LNCaP clone FGC (cell line): ENCODE data around the gene UST.
A peak's percentile ranks its signal among the peaks of the same experiment; 100 is the strongest.
"Not testable (repeated sequence)": the region's sequence is repeated elsewhere in the genome, so short reads cannot be mapped to it uniquely, and the experiment has no call there.

ENCODE experiments used
- DNase-seq: peaks from one replicate; pipeline ENCODE4 v3.0.0-alpha.2; 2011; ENCODE audit warnings: low read depth
- H3K4me3 ChIP-seq: 2 replicates; pipeline ENCODE4 v1.5.1; 2011; ENCODE audit warnings: mild to moderate bottlenecking, low read depth, low read length, control low read depth
- TF ChIP-seq, protein P1 (sequence below): IDR thresholded peaks from 2 replicates; pipeline ENCODE4 v1.5.1; 2012; ENCODE audit warnings: mild to moderate bottlenecking; ENCODE audit not compliant: control insufficient read depth, insufficient read depth; ENCODE audit errors: extremely low read depth

The UST gene

DNA sequence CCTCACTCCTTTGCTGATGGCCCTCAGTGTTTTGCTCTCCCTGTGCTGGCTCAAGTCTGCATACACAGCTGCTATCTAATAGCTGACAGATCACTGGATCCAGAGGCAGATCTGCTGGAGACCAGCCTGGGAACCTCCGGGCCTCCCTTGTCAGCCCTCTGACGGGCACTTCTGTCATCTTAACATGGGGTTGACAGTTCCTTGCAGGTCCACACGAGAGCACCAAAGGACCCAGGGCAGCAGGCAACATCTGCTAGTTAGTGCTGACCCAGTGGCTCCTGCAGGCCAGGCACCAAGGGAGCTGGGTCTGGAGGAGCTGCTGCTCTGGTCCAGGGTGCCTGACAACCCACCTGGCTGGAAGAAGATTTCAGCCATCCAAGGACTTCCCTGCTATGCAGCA, 208.1 kb downstream of the UST start:
- TF ChIP-seq, protein P1, sequence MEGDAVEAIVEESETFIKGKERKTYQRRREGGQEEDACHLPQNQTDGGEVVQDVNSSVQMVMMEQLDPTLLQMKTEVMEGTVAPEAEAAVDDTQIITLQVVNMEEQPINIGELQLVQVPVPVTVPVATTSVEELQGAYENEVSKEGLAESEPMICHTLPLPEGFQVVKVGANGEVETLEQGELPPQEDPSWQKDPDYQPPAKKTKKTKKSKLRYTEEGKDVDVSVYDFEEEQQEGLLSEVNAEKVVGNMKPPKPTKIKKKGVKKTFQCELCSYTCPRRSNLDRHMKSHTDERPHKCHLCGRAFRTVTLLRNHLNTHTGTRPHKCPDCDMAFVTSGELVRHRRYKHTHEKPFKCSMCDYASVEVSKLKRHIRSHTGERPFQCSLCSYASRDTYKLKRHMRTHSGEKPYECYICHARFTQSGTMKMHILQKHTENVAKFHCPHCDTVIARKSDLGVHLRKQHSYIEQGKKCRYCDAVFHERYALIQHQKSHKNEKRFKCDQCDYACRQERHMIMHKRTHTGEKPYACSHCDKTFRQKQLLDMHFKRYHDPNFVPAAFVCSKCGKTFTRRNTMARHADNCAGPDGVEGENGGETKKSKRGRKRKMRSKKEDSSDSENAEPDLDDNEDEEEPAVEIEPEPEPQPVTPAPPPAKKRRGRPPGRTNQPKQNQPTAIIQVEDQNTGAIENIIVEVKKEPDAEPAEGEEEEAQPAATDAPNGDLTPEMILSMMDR, result 0 out of 2 replicates have a peak, but pooled peaks have one; percentile 2
- no peak overlapping the region for H3K4me3 ChIP-seq
- DNase-seq, result no peak

DNA sequence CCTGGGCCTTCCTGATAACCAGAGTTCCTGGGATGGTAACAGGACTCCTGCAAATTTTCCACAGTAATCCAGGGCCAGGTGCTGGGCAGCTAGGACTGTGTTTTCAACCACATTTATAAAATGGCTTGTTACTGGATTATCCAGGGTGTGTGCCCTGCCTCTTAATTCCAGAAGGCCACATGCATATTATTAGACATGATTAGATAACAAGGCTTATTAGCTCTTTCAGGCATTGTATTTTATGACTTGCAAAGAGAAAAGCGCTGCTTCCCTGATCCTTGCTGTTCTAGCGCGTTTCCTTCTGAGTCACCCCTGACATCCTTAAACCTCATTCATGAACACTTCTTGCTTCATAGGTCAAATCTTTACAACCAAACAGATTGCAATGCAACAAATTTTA, 208.6 kb downstream of the UST start:
- no peak for DNase-seq
- TF ChIP-seq, protein P1, result no peak
- no peak overlapping the region for H3K4me3 ChIP-seq

GRCh38 chr6:148956163-148956562, 209.3 kb downstream of the UST start:
- not testable (repeated sequence) for H3K4me3 ChIP-seq

DNA sequence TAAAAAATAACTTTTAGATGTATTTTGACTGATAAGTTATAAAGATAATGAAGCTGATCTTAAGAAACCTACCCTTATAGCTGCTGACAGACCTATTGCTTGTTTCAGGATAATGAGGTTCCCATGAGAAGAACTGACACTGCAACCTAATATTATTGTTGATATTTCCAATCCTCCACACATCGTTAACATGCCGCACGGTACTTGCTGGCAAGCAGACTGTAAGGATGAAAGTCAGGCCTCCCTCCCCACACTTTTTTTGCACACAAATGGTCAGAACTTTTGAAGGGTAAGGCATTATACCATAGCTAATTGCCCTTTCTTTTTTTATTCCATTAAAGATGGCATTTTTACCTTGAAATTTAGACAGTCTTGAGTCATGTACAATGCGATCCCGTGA, 210.9 kb downstream of the UST start:
- TF ChIP-seq, protein P1, result no peak
- no peak overlapping the region for H3K4me3 ChIP-seq
- no peak for DNase-seq

More at GRCh38 chr6:148956163-148956562, 209.3 kb downstream of the UST start:
- DNase-seq, result not testable (repeated sequence)

GRCh38 chr6:148959008-148959407, 212.2 kb downstream of the UST start:
- no peak overlapping the region for H3K4me3 ChIP-seq
- no peak for DNase-seq
- TF ChIP-seq, protein P1, result peak; percentile 36

GRCh38 chr6:148959501-148959900, 212.7 kb downstream of the UST start:
- H3K4me3 ChIP-seq, result no peak overlapping the region
- DNase-seq, result no peak
- TF ChIP-seq, protein P1, result no peak

- DNase-seq, result no peak
- no peak overlapping the region for H3K4me3 ChIP-seq
- TF ChIP-seq, protein P1, result no peak
These were observed 216.2 kb downstream of the UST start for GRCh38 chr6:148962854-148963515.
